Lung (tissue), 12 donors: ENCODE data around the gene PRG3. TPM values are rescaled to one million over a fixed set of nuclear protein-coding genes. Genes with fewer than 3 reads are reported as not detected.

Experiments used
- ATAC-seq: fragments of 200-7000 bp; cut with Tn5 transposase; one replicate; pipeline ENCODE4 v1.9.1; 2020; ENCODE audit warnings: moderate number of reproducible peaks; ENCODE audit not compliant: insufficient read depth, low FRiP score
- DNase-seq, 3 donors: peaks; one replicate each; pipeline ENCODE4 v3.0.0-alpha.2; 2013 to 2017
- H3K27ac ChIP-seq, 2 donors: one replicate each; pipeline ENCODE4 v1.5.1; 2013; ENCODE audit warnings: mild to moderate bottlenecking in 2 of 2, moderate library complexity in 2 of 2, control low read depth in 1 of 2, inconsistent platforms in 1 of 2, low read depth in 1 of 2, low read length in 1 of 2
- H3K27me3 ChIP-seq, 3 donors: one replicate each; pipeline ENCODE4 v1.5.1; 2013; ENCODE audit warnings: low read length in 2 of 3; ENCODE audit not compliant: control insufficient read depth in 3 of 3, insufficient read depth in 3 of 3
- H3K36me3 ChIP-seq, 4 donors: one replicate each; pipeline ENCODE4 v1.5.1; 2013; ENCODE audit warnings: low read length in 4 of 4, mild to moderate bottlenecking in 1 of 4, moderate library complexity in 1 of 4; ENCODE audit not compliant: control insufficient read depth in 4 of 4, insufficient read depth in 4 of 4
- H3K4me1 ChIP-seq, 5 donors: one replicate each; pipeline ENCODE4 v1.5.1; 2013; ENCODE audit warnings: low read length in 5 of 5, mild to moderate bottlenecking in 2 of 5, moderate library complexity in 1 of 5; ENCODE audit not compliant: control insufficient read depth in 5 of 5, insufficient read depth in 5 of 5
- H3K4me3 ChIP-seq: one replicate; pipeline ENCODE4 v1.5.1; 2013; ENCODE audit warnings: mild to moderate bottlenecking, control low read depth, moderate library complexity
- H3K9ac ChIP-seq, 2 donors: one replicate each; pipeline ENCODE4 v1.5.1; 2013; ENCODE audit warnings: low read length in 2 of 2, control low read depth in 1 of 2; ENCODE audit not compliant: insufficient read depth in 1 of 2
- H3K9me3 ChIP-seq, 4 donors: one replicate each; pipeline ENCODE4 v1.5.1; 2013; ENCODE audit warnings: low read length in 3 of 4, mild to moderate bottlenecking in 1 of 4, moderate library complexity in 1 of 4; ENCODE audit not compliant: control insufficient read depth in 4 of 4, insufficient read depth in 3 of 4
- CTCF ChIP-seq: IDR thresholded peaks from 2 replicates; pipeline ENCODE4 v1.5.1; 2012; ENCODE audit warnings: mild to moderate bottlenecking; ENCODE audit errors: control extremely low read depth, extremely low read depth
- WGBS, 2 donors: extraction: QIAGEN DNeasy Blood & Tissue Kit; methylation state at CpG; one replicate each; pipeline ENCODE4 v1.1.7; 2013; 5-methylcytosine and 5-hydroxymethylcytosine counted together
- polyA plus RNA-seq, 2 donors: library from polyadenylated mRNA; stranded (reverse); fragments of 200-250 nt; gene quantifications; one replicate each; pipeline ENCODE4 v1.2.1, GENCODE V29; 2013
- total RNA-seq, 2 donors: library from RNA; depleted of rRNA in 1 of 2; stranded (reverse); fragments of >200 nt in 1 of 2; gene quantifications; one replicate each; pipeline ENCODE4 v1.2.1, GENCODE V29; 2014 to 2021
- donor health status: control.
- donor health status: control.
- donor health status: Bipolar disorder and iron deficiency.
- donor health status: healthy.
- donor health status: DM: yes; HTN: yes; CAD: no.

Gene PRG3
- total and polyA plus RNA-seq, 4 donors = 0.63 to 1.4 TPM; not detected in 2

GRCh38 chr11:57330029-57330428 lies 50.9 kb downstream of the PRG3 start:
- no peak for DNase-seq
- peaks cover 0 to 22% (median 16%) of the 10 kb centered on the region in 5 donors for H3K4me1 ChIP-seq
- no peak for TF ChIP-seq CTCF
- H3K9me3 ChIP-seq = no peaks in the 10 kb centered on the region
- H3K9ac ChIP-seq = no peak overlapping the region
- no peak overlapping the region for H3K27ac ChIP-seq
- no peak for ATAC-seq
- no peaks in the 10 kb centered on the region for H3K27me3 ChIP-seq
- H3K4me3 ChIP-seq = no peak overlapping the region
- WGBS, 2 donors = 88 to 93% methylated on average over 9 of the region's 9 CpGs
- peaks cover 6 to 81% (median 55%) of the 10 kb centered on the region in 4 donors for H3K36me3 ChIP-seq

GRCh38 chr11:57327721-57328120 lies 53.2 kb downstream of the PRG3 start:
- Histone ChIP-seq H3K4me3 (no peak overlapping the region), H3K9me3 (no peaks in the 10 kb centered on the region), H3K27me3 (no peaks in the 10 kb centered on the region), H3K27ac (no peak overlapping the region), H3K36me3 (peaks cover 6 to 66% (median 51%) of the 10 kb centered on the region in 4 donors), H3K4me1 (peaks cover 0 to 25% (median 16%) of the 10 kb centered on the region in 5 donors), H3K9ac (no peak overlapping the region)
- no peak for TF ChIP-seq CTCF
- DNase-seq = no peak
- 97% methylated on average over 5 of the region's 5 CpGs for WGBS, 2 donors
- no peak for ATAC-seq

Other genes starting within 250 kb of the PRG3 start
- 1 to 10 TPM in 1 of 2 donors, under 1 TPM in 1; 0.09 to 2.9 TPM for gene LRRC55, start 199.2 kb downstream of the PRG3 start, total RNA-seq
- under 1 TPM; 0.02 to 0.09 TPM for gene LRRC55, start 199.2 kb downstream of the PRG3 start, polyA plus RNA-seq
- gene APLNR, start 143.9 kb downstream of the PRG3 start, total RNA-seq = 10 to 100 TPM in 1 of 2 donors, 1 to 10 TPM in 1; 8.6 to 93.8 TPM
- gene APLNR, start 143.9 kb downstream of the PRG3 start, polyA plus RNA-seq = 1 to 10 TPM in 1 of 2 donors, under 1 TPM in 1; 0.39 to 1.3 TPM
- gene TNKS1BP1, start 56.2 kb downstream of the PRG3 start, total RNA-seq = 100 to 1,000 TPM; 107 to 220 TPM
- 100 to 1,000 TPM in 1 of 2 donors, 10 to 100 TPM in 1; 87.0 to 171 TPM for gene TNKS1BP1, start 56.2 kb downstream of the PRG3 start, polyA plus RNA-seq
- 10 to 100 TPM; 54.7 to 76.9 TPM for gene SSRP1, start 45.3 kb downstream of the PRG3 start, total RNA-seq
- gene SSRP1, start 45.3 kb downstream of the PRG3 start, polyA plus RNA-seq = 10 to 100 TPM; 37.1 to 74.4 TPM
- under 1 TPM in 1 of 2 donors, not detected in 1; 0.11 TPM for gene P2RX3, start 42.8 kb downstream of the PRG3 start, total RNA-seq
- not detected for gene P2RX3, start 42.8 kb downstream of the PRG3 start, polyA plus RNA-seq
- under 1 TPM; 0.68 to 0.71 TPM for gene PRG2, start 9.5 kb upstream of the PRG3 start, total RNA-seq
- gene PRG2, start 9.5 kb upstream of the PRG3 start, polyA plus RNA-seq = 1 to 10 TPM in 1 of 2 donors, under 1 TPM in 1; 0.94 to 5.3 TPM
- 100 to 1,000 TPM in 1 of 2 donors, 10 to 100 TPM in 1; 23.3 to 148 TPM for gene SLC43A3, start 46.0 kb upstream of the PRG3 start, total RNA-seq
- gene SLC43A3, start 46.0 kb upstream of the PRG3 start, polyA plus RNA-seq = 100 to 1,000 TPM in 1 of 2 donors, 10 to 100 TPM in 1; 61.4 to 155 TPM
- gene RTN4RL2, start 79.4 kb upstream of the PRG3 start, total RNA-seq = 1 to 10 TPM in 1 of 2 donors, under 1 TPM in 1; 0.31 to 4.8 TPM
- 1 to 10 TPM; 1.5 to 1.8 TPM for gene RTN4RL2, start 79.4 kb upstream of the PRG3 start, polyA plus RNA-seq
- gene SLC43A1, start 134.6 kb upstream of the PRG3 start, total RNA-seq = 10 to 100 TPM; 18.5 to 18.7 TPM
- gene SLC43A1, start 134.6 kb upstream of the PRG3 start, polyA plus RNA-seq = 10 to 100 TPM; 10.3 to 14.8 TPM
- 10 to 100 TPM; 10.4 to 46.5 TPM for gene TIMM10, start 149.6 kb upstream of the PRG3 start, total RNA-seq
- 10 to 100 TPM; 45.1 to 64.7 TPM for gene TIMM10, start 149.6 kb upstream of the PRG3 start, polyA plus RNA-seq
- gene SMTNL1, start 156.4 kb upstream of the PRG3 start, total RNA-seq = not detected
- gene SMTNL1, start 156.4 kb upstream of the PRG3 start, polyA plus RNA-seq = not detected
- gene UBE2L6, start 186.5 kb upstream of the PRG3 start, total RNA-seq = 10 to 100 TPM; 38.9 to 97.1 TPM
- gene UBE2L6, start 186.5 kb upstream of the PRG3 start, polyA plus RNA-seq = 100 to 1,000 TPM in 1 of 2 donors, 10 to 100 TPM in 1; 44.9 to 129 TPM
- 100 to 1,000 TPM; 102 to 407 TPM for gene SERPING1, start 216.5 kb upstream of the PRG3 start, total RNA-seq
- gene SERPING1, start 216.5 kb upstream of the PRG3 start, polyA plus RNA-seq = 100 to 1,000 TPM; 214 to 418 TPM